HG03064 (cell line): ENCODE measurements around the gene KBTBD2.
"Not testable (repeated sequence)": the region's sequence is repeated elsewhere in the genome, so short reads cannot be mapped to it uniquely, and the experiment has no call there.

ENCODE experiments used
- ATAC-seq: cut with Tn5 transposase; IDR thresholded peaks from one replicate; pipeline ENCODE4 v1.9.1; 2021; ENCODE audit warnings: low read depth; ENCODE audit not compliant: unreplicated experiment

Gene KBTBD2

DNA sequence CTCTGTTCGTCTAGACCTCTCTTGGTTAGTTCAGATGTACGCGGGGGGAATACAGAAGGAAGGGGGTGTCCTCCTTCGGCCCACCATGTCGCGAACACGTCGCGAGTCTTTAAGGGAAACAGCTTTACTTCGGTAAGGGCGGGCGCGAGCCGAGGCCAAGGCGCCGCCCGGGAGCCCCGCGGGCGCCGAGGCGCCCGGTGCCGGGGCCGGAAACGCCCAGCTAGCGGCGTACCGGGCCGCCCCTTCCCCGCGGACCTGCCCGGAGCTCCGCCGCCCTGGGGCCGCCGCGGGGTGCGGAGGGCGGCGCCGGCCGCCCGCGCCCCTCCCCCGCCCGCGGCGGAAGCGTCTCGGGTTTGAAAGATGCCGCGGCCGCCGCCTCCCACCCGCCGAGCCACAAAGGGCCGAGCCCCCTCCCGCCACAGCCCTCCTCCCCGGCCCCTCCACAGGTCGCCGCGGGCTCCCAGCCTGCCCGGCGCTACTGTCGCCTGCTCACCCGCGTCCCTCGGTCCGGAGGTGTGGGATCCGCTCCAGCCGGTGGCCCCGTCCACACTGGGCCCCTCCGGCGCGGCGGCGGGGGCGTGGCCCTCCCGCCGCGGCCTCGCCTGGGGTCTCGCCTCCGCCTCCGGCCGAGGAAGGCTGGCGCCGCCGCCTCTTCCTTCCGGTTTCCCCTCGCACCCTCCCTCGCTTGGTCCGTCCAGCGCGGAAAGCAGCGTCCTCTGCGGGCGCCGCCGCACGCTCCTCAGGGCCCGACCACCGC, at the start of gene KBTBD2:
KBTBD2 (minus strand) TSS at position 718 of the 757 bp plus-strand sequence. CDS start 12,156 bp downstream, outside the sequence.
- peak; percentile 54 for ATAC-seq

GRCh38 chr7:32941181-32941580, 49.6 kb upstream of the KBTBD2 start:
- ATAC-seq = no peak

- no peak for ATAC-seq
Measured at GRCh38 chr7:32937344-32938174, 46.0 kb upstream of the KBTBD2 start.

DNA sequence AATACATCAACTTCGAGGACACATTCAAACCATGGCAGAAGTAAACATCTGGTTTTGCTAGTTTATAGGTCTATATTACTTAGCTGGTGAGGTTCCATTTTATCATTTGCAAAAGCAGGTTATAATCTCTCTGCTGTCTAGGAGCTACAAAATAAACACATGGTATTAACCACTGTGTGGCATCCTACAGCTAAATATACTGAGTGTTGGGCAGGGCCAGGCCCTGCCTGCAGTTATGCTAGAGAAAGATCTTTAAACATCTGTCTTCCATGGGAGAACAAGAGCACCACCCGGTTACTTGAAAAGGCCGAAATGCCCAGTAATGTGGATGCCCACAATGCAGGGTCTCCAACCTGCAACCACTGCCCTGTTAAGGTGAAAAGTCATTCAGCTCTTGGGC, 45.1 kb upstream of the KBTBD2 start:
- no peak for ATAC-seq

DNA sequence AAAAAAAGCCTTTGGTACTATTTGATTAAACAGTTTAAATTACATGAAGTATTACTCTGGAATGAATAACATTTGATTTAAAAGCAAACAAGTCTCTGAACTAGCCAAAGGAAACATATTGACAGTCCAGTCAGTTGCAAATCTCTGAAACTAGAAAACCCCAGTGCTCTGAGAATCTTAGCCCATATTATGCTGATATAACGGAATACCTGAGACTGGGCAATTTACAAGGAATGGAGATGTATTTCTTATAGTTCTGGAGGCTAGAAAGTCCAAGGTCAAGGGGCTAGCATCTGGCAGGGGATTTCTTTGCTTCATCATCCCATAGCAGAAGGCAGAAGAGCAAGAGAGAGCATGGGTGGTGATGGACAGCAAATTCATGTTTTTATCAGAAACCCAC, 44.0 kb upstream of the KBTBD2 start:
- ATAC-seq = no peak

- no peak for ATAC-seq
Measured at GRCh38 chr7:32930378-32930777, 38.8 kb upstream of the KBTBD2 start.

- no peak for ATAC-seq
Measured at GRCh38 chr7:32929430-32930143, 38.0 kb upstream of the KBTBD2 start.

GRCh38 chr7:32928785-32929298, 37.3 kb upstream of the KBTBD2 start:
- ATAC-seq = no peak

DNA sequence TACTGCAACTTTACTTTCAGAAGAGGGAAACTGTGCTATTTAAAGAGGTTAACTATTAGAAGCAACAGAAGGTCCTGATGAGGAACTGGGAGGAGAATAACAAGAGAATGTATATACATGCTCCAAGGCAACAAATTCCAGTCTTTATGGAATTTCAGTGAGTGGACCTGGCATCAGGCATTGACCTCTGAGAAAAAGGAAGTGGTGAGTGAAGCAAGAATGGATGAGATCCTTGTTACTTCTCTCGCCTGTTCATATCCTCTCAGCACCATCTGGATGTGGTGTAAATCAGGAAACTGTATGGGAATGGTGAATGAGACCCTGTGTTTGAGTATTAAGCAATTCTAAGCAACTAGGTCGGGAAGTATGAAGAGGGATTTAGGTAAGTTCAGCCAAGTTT, 30.3 kb upstream of the KBTBD2 start:
- ATAC-seq = no peak

GRCh38 chr7:32916994-32917393, 25.4 kb upstream of the KBTBD2 start:
- ATAC-seq = not testable (repeated sequence)

- ATAC-seq = no peak
Measured at GRCh38 chr7:32916006-32916405, 24.4 kb upstream of the KBTBD2 start.

- no peak for ATAC-seq
Measured at GRCh38 chr7:32915041-32915536, 23.5 kb upstream of the KBTBD2 start.

DNA sequence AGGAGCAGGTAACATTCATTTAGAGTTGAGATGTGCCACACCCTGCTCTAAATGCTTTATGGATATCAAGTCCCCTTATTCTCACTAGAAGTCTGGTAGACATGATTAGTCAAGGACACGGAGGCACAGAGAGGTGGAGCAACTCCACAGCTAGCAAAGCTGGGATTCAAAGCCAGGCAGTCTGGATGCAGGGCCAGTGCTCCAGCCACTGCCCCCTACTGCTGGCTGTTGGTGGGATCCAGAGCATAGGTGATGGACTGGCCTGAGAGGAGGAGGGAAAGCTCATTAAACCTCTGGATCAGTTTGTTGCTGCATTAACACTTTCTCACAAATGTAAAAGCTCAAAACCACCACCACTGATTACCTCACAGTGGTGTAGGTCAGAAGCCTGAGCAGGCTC, 22.6 kb upstream of the KBTBD2 start:
- ATAC-seq = no peak

- no peak for ATAC-seq
Measured at GRCh38 chr7:32910195-32910594, 18.6 kb upstream of the KBTBD2 start.

DNA sequence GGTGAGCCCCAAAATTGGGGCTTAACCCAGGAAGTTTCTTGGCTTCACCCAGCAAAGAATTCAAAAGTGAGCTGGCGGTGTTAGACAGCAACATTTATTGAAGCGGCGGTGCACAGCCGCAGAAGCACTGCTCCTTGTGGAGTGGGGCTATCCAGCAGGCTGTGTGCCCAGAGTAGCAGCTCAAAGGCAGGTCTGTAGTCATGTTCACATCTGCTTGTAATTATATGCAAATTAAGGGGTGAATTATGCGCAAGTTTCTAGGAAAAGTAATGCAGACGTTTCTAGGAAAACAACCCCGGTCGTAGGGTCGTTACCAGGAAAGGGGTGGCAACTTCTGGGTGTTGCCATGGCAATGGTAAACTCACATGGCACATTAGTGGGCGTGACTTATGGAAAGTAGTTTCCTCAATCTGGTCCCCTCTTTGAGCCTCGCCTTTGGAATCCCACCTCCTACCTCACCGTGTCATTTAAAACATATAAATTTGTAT, 13.7 kb upstream of the KBTBD2 start:
- no peak for ATAC-seq

- no peak for ATAC-seq
Measured at GRCh38 chr7:32901629-32902028, 10.1 kb upstream of the KBTBD2 start.

- ATAC-seq = no peak
Measured at GRCh38 chr7:32900433-32900995, 9.0 kb upstream of the KBTBD2 start.

- ATAC-seq = not testable (repeated sequence)
Measured at GRCh38 chr7:32897376-32897775, 5.8 kb upstream of the KBTBD2 start.

DNA sequence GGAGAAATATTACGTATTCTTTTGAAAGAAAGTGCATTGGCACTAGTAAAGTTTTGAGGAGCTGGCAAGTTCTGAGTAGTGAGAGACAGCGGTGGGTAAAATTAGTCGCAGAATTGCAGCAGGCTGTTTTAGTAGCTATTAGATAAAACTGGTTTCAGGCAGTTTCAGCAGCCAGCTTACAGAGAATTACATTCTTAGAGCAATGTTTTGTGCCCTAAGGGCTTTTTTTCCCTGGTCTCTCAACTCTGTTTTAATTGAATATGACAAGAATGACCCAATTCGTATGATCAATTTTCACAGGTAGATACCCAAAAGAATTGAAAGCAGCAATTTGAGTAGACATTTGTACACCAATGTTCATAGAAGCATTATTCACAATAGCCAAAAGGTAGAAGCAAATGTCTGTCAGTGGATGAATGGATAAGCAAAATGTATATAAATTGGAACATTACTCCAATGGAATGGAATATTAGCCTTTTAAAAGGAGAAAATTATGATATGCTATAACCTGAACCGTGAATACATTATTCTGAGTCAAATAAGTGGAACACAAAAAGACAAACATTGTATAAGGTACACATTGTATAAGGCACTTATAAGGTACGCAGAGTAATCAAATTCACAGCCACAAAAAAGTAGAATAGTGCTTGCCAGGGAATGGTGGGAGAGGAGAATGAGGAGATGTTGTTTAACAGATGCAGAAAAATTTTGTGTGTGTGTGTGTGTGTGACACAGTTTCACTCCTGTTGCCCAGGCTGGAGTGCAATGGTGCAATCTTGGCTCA, 5.2 kb upstream of the KBTBD2 start:
- ATAC-seq = no peak
